ENCODE data around the gene MOV10L1.

GRCh38 chr22:50074551-50075530, 15.0 kb upstream of the MOV10L1 start:
- TF ChIP-seq EZH2phosphoT487 (IDR thresholded peaks at IDR 0.05; ENCODE audit: borderline replicate concordance, low read length) (no peak), EZH2 (IDR thresholded peaks at IDR 0.05; ENCODE audit: low read length, unreplicated experiment) (no peak)
- TF ChIP-seq, protein P1, sequence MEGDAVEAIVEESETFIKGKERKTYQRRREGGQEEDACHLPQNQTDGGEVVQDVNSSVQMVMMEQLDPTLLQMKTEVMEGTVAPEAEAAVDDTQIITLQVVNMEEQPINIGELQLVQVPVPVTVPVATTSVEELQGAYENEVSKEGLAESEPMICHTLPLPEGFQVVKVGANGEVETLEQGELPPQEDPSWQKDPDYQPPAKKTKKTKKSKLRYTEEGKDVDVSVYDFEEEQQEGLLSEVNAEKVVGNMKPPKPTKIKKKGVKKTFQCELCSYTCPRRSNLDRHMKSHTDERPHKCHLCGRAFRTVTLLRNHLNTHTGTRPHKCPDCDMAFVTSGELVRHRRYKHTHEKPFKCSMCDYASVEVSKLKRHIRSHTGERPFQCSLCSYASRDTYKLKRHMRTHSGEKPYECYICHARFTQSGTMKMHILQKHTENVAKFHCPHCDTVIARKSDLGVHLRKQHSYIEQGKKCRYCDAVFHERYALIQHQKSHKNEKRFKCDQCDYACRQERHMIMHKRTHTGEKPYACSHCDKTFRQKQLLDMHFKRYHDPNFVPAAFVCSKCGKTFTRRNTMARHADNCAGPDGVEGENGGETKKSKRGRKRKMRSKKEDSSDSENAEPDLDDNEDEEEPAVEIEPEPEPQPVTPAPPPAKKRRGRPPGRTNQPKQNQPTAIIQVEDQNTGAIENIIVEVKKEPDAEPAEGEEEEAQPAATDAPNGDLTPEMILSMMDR (conservative IDR thresholded peaks at IDR 0.05; ENCODE audit: low read depth, low read length), result no peak
